ENCODE measurements around the gene ARMC8.
"Not testable (repeated sequence)": the region's sequence is repeated elsewhere in the genome, so short reads cannot be mapped to it uniquely, and the experiment has no call there.

Gene ARMC8, protein sequence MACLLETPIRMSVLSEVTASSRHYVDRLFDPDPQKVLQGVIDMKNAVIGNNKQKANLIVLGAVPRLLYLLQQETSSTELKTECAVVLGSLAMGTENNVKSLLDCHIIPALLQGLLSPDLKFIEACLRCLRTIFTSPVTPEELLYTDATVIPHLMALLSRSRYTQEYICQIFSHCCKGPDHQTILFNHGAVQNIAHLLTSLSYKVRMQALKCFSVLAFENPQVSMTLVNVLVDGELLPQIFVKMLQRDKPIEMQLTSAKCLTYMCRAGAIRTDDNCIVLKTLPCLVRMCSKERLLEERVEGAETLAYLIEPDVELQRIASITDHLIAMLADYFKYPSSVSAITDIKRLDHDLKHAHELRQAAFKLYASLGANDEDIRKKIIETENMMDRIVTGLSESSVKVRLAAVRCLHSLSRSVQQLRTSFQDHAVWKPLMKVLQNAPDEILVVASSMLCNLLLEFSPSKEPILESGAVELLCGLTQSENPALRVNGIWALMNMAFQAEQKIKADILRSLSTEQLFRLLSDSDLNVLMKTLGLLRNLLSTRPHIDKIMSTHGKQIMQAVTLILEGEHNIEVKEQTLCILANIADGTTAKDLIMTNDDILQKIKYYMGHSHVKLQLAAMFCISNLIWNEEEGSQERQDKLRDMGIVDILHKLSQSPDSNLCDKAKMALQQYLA

DNA sequence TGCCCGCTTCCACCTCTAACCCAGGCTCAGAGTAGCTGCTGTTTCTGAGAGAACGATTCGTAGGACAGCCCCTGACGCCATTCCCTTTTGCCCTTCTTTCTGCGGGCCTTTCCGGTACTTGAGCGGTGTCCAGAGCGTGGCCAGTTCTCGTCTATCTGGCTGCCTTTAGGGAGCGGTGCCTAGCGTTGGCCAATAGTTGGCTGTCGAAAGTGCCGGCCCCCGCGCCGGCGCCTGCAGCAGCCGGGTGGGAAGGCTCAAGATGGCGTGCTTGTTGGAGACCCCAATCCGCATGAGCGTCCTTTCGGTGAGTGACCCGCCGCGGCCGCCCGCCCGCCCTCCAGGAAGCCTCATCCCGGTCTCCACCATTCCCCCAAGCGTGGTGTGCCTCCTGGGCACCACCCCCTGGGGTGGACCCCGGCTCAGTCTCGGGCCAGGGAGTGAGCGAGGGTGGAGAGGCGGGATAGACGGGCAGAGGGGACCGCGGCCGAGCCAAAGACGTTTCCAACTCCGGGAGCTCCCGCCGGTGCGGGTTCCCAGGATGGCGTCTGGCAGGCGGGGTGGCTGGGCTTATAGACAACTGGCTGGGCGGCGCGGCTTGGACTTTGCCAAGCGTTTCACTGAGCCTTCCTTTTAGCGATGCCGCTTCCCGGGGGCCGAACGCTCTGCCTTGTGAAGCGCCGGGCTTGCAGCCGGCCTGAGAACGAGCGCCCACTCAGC, at the start of gene ARMC8:
Gene ARMC8 (plus strand): TSS at position 6 of the 717 bp plus-strand sequence. CDS start 254 bp downstream, at position 260.
- DNase-seq, result peak; percentile 79

DNA sequence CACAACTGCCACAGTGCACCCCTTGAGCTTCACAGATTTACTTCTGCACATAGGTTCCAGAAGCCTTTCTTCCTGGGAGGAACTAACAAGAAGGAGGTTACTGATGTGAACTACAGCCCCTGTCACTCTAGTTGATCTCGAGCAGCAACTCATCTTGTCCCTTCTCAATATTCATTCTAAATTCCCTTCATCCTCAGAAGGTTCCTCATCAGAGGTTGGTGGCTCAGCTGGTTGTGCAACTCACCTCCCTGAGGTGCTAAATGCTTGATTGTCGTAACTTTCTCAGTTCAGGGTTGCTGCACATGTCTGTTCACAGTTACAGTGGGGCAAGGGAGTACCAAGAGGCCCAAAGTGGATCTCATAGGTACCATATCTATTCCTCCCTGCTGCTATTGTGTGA, 49.2 kb upstream of the ARMC8 start:
- no peak for DNase-seq

DNA sequence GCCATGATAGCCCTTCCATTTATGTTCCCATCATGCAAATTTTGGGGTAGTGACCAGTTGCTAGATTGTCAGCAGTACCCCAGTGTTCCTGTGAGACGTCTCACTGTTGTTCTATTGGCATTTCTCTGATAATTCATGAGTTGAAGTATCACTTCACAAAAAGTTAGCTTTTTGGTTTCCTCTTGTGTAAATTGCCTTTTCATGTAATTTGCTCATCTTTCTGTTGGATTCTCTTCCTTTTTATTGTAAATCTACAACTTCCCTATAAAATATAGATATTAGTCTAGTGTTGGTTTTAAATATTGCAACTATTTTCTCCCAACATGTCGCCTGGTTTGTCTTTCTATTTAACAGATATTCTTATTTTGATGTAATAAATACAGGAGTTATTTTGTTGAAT, 47.4 kb upstream of the ARMC8 start:
- no peak for DNase-seq

DNA sequence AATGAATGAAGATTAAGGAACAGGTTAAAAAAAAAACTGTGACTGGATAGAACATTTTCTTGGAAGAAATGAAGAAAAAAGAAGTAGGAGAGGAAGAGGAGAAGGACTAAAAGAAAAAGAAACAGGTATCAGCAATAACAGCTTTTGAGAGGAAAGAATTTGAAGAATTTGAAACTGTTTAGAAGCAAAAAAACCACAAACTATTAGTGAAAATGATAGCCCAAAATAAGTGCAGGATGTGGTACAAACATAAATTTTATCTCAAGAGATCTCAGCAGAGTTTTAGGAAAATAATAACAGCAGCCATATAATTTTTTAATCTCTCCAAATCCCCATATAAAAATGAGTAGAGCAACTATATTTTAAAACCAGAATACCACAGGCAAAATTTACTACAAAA, 46.2 kb upstream of the ARMC8 start:
- DNase-seq, result no peak

DNA sequence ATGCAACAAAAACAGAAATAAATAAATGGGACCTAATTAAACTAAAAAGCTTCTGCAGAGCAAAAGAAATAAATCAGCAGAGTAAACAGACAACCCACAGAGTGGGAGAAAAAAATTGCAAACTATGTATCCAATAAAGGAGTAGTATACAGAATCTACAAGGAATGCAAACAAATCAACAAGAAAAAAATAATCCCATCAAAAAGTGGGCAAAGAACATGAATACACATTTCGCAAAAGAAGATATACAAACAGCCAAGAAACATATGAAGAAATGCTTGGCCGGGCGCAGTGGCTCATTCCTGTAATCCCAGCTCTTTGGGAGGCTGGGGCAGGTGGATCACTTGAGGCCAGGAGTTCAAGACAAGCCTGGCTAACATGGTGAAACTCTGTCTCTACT, 44.9 kb upstream of the ARMC8 start:
- DNase-seq, result not testable (repeated sequence)

DNA sequence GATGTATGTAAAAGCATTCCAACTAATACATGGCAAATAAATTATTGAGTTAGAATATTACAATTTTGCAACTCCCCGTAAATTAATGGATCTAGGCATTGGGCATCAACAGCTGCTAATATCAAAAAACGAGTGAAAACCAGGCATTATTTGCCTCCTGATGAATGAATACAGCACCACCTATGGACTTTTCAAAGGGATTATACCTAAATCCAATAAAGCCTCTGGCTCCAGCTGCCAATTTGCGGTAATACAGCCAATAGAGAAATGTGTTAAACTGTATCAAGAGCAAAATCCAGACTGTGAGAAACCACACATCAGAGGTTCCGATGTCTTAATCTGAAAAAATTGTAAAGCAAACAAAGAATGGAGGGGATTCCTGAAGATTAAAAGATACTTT, 38.6 kb upstream of the ARMC8 start:
- no peak for DNase-seq

DNA sequence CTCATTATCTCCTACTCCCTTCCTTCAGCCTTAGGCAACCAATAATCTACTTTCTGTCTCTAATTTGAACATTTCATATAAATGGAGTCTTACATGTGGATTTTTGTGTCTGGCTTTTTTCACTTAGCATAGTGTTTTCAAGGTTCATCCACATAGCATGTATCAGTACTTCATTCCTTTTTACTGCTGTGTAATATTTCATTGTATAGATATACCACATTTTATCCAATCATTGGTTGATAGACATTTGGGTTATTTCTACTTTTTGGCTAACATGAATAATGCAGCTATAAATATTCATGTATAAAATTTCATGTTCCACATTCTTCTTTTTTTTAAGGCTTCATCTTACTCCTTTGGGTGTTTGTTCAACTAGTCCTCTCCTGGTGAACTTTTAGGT, 32.6 kb upstream of the ARMC8 start:
- no peak for DNase-seq

DNA sequence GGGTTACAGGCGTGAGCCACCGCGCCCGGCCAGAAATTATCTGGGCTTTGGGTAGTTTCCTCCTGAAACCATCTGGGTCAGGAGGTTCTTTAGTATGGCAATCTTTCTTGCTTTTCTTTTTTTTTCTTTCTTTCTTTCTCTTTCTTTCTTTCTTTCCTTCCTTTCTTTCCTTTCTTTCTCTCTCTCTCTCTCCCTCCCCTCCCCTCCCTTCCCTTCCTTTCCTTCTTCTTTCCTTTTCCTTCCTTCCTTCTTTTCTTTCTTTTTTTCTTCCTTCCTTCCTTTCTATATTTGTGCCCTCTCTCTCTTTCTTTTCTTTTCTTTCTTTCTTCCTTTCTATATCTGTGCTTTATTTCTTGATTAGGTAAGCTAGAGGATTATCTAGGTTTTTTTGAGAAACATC, 29.4 kb upstream of the ARMC8 start:
- no peak for DNase-seq

DNA sequence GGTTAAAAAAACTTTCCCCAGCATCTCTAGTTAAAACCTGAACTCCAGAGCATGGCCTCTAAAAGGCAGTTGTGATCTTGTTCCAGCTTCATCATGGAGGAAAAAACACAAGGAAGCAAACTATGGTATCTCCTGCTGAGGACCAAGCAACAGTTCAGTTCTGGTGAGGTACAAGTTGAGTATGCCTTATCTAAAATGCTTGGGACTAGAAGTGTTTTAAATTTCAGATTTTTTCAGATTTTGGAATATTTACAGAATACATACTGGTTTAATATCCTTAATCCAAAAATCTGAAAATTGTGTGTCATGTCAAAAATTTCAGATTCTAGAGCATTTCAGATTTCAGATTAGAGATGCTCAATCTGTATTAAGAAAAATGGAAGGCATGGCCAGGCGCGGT, 22.0 kb upstream of the ARMC8 start:
- no peak for DNase-seq

DNA sequence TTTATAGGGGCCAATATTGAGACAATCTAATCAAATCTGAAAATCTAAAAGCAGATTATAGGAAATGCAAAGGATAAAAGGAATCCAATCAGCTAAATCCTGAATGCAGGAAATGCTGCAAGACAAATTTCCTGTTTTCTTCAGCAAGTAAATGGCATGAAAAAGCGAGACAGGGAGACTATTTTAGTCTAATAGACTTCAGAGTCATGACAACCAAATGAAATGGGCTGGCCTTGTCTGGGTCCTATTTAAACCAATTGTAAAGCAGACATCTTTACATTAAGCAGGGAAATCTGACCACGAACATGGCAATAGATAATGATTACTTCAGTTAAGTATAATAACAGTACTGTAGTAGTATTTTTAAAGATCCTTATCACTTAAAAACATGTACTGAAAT, 14.5 kb upstream of the ARMC8 start:
- no peak for DNase-seq

DNA sequence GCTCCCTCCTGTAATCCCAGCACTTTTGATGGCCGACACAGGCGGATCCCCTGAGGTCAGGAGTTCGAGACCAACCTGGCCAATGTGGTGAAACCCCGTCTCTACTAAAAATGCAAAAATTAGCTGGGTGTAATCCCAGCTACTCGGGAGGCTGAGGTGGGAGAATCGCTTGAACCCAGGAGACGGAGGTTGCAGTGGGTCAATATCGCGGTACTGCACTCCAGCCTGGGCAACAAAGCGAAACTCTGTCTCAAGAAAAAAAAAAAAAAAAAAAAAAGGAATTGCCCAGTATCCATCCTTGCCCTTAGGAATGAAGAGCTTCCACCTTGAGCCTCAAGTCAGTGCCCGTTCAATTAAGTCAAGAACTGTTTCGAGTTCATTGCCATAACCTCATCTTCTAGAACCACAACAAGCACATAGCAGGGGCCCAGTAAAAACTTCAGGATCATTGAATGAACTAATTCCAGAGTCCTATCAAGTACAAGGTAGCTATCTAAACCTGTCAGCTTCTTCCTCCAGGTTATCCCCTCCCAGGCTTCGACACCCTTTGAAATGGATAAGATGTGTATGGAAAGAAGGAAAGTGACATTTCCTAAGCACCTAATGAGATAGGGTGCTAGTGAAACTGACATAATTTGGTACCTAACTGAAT, 13.2 kb upstream of the ARMC8 start:
- DNase-seq, result no peak

DNA sequence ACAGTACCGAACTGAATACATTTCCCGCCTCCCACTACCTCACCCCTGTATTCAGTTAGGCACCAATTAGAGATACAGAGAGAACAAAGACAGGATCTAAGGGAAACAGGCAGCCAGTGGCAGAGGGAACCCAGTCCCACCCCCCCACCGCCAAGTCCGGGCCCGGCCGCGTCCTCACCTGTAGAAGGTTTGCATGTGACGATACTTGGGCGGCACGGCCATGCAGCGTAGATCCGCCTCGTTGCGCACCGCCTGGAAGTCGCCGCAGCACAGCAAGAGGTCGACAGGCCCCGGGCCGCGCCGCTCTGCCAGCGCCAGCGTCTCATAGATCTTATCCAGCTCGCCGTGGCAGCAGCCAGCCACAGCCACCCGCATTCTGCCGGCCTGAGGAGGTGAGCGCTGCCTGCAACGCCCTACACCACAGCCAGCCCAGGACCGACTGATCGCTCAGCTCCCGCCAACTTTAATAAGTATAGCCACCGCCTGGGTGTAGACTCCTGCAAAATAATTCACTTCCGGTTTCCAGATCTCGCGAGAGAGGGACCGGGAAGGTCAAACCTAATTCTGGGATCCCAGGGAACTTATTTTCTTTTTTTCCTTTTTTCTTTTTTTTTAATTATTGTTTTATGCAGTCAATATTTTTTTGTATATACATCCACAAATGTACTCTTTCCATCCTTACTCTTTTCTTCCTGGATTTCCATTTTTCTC, 12.5 kb upstream of the ARMC8 start, which contains the start of gene DBR1:
Gene DBR1 (minus strand): TSS at position 501 of the 711 bp plus-strand sequence. CDS start 126 bp downstream, at position 375.
- DNase-seq, result peak; percentile 25

DNA sequence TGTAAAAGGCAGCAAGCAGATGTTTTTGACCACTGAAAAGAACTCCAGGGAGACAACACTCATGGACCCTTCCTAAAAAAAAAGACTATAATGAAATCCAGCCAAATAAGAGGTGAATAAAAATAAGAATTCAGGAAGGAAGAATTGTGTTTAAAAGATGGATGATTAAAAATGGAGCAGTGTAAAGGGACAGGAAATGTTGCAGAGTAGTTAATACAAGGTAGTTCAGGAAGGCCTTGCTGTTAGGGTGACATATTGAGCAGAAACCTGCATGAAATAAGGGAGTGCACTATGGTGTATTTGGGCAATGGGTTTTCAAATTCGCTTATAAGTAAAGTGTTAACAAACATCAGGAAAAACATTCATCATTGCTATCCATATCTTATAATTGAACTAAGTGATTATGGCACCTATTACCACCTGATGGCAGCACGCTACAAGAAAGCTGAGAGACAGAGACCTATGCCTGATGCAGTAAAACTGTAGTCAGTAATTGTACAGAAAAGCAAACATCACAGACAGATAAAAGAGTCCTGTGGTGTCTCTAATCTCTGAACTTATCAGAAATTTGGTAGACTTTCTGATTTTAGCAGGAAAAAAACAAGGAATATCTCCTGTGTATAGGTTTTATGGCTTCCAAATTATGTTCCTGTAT, 6.6 kb upstream of the ARMC8 start:
- peak; percentile 26 for DNase-seq

DNA sequence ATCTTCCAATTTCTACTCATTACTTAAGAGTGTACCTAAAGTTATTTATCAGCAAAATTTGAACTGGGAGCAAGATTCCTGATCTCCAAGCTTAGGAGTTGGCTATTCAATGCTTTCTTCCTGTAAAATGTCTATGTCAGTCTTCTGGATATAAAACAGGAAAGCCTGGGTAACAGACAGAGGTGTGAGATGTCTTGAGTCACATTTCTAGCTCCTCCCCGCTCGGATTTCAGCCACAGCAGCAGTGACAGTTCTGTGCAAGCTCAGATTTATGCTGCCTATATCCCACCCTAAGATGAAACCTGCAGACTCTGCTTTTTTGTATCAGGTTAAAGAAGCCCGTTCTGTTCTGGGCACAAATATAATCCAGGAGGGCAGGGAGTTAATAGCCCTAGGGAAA, 2.1 kb upstream of the ARMC8 start:
- no peak for DNase-seq

DNA sequence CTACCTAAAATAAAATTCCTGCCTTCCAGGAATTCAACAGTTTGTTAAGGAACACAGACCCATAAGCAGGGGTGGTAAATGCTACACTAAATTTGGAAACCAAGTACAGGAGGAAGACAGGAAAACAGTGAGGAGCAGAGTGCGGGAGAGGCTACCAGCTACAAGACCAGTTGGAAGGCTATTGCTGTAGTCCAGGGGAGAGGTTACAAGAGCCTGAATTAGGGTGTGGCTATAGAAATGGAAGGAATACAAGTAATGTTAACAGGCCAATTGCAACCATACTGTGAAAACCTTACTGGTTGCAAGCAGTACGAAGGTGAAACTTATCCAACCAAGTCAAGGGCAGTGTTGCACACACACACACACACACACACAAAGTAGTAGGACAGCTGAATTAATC, 880 bp upstream of the ARMC8 start:
- no peak for DNase-seq

DNA sequence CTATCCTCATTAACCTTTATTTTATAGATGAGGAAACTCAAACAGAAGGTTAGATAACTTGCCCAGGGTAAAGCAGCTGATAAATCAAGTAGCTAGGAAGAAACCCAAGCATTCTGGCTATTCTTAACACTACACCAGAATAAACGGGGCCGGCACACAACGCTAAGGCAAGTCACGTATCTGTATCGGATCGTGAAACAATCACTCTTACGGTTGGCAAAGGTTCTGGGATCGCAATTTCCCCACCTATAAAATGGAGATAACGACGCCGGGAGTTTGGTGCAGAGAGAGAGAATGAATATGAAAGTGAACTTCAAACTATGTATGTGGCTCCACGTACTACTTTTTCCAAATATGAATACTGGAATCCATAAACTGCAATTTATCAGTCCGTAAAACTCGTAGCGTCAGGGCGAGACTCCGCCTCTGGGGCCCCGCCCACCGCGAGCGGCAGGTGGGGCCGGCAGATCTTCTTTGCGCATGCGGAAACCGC, 252 bp upstream of the ARMC8 start:
- DNase-seq, result peak; percentile 79

DNA sequence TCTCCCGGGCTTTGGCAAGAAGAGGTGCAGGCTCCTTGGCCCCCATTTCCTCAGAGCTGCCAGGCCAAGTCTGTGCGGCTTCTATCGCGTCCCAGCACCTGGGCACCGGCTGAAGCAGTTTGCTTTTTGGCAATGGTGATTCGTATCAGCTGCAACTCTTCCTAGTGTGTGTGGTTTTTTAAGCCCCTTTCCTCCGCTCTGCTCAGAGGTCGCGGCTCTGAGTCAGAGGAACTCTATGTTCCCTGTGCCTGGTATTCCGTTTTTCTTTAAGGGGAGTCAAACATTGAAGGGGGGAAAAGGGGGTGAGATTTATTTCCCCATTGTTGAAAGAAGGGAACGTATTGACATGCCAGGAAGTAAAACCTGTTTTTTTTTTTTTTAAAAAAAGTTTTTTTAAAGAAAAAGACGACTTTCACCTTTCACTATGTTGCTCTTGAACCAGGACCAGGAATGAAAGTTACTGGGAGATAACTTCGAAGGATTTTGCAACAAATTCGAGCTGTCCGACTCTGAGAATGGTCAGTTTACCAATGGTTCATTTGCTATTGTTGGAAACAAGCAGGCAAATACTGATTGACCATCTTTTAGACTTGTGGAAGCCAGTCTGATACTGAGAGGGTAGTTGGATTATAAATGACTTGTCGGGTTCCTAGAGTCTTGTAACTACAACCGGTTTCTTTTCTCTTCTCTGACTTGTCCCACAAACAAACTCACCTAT, 1.1 kb downstream of the ARMC8 start:
- no peak for DNase-seq

DNA sequence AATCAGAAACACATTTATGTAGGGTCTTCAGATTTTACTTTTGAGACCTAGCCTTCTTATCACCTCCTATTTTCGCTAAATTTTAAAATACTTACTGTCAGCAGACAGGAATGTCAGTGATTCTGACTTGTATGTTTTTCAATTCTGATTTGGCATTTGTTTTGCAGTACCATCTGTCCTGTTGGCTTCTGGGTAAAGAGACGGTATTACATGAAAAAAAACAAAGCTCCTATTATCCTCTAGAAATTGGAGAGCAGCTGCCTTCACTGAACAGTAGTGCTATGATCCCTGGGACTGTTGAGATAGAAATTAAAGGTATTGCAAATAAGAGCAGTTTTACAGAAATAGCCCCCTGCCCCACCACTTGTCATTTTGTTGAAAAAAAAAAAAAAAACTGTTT, 8.4 kb downstream of the ARMC8 start:
- no peak for DNase-seq

DNA sequence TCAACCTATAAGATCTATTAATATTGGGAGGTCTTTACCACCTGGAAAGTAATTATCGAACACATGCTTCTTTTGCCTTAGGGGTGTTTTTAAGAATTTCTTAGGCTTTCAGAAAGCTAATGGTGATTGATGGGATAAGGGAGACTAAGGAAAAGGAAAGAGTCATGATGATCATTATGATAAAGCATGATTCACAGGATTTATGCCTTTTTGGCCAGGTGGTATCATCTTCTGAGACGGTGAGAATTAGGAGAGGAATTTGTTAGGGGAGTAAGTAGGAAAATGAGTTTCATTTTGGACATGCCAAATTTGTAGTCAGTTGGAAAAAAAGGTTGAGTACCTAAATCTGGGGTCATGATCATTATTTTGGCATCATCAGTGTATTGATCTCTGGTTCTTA, 8.9 kb downstream of the ARMC8 start:
- DNase-seq, result no peak

DNA sequence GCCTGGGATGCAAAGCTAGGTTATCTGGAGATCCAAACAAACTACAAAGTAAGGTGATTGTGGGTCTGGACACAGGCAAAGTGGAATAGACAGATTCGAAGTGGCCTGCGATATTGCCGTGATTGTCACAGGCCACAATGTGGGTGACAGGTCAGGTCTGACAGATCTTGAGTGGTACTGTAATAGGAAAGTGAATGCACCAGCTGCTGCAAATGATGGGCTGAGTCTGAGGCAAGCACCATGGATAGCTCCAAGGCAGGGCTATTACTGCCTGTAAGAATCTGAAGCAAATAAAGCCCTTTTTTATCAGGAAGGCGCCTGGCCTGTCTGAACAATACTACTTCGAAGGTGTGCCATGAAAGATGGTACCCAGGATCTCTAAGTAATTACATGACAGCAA, 10.0 kb downstream of the ARMC8 start:
- DNase-seq, result no peak

DNA sequence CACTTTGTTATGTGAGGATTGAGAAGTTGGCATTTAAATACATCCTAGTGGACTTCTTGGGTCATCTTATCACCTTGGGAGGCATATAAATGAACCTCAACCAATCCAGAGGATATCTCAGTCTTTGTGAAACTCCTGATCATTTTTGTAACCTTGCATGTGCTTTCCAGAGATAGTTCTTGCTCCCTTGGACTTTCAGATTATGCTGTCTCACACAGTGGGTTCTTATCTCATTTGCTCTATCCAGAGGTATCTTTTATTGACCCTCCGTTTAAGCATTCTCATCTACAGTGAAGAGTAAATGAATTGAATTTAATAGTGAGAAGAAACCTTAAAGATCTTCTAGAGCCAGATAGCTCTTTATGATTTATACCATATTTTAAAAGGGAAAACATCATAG, 10.4 kb downstream of the ARMC8 start:
- DNase-seq, result no peak
